Measurements from ENCODE around the gene KCNQ4. TPM values are rescaled to one million over a fixed set of nuclear protein-coding genes. Genes with fewer than 3 reads are reported as not detected.

KCNQ4 gene
- total and polyA plus RNA-seq, 5 donors from 2014 or later: 0.10 to 0.44 (median 0.19) TPM; not detected in 1

DNA sequence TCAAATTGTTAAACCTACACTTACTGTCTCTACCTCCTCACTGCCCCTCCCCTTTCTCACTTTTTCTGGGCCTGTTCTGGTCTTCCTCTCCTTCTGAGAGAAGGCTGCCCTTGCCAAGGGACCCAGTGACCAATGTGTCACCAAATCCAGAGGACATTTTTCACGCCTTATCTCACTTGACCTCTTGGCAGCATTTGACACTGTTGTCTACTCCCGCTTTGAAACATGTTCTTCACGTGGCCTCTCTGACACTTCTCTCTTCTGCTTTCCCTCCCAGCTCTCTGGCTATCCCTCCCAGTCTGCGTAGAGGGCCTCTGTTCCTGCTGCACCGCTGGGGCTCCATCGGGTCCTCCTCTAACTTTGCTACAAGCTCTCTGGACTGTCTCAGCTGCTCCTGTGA is 25.3 kb downstream of the KCNQ4 start:
- DNase-seq: no peak
- Histone ChIP-seq H3K27me3 (ENCODE audit: control insufficient read depth, insufficient read depth, low read length) (no peaks in the 10 kb centered on the region), H3K4me1 (ENCODE audit: control insufficient read depth, insufficient read depth, low read length, poor library complexity, severe bottlenecking) (peaks cover 8% of the 10 kb centered on the region), H3K36me3 (ENCODE audit: control insufficient read depth, insufficient read depth, low read length) (no peaks in the 10 kb centered on the region), H3K9me3 (ENCODE audit: control insufficient read depth in 2 of 2, low read length in 2 of 2) (no peaks in the 10 kb centered on the region), H3K4me3 (ENCODE audit: low read depth, low read length) (no peak overlapping the region), H3K27ac (ENCODE audit: insufficient read depth, low read length, poor library complexity, severe bottlenecking) (no peak overlapping the region)
- H3K36me3 Mint-ChIP-seq: no peaks in the 10 kb centered on the region
- H3K4me1 Mint-ChIP-seq: peaks cover 5 to 23% (median 15%) of the 10 kb centered on the region in 4 donors
- H3K4me3 Mint-ChIP-seq: peak overlapping the region in 1 of 4 donors; percentile 17
- H3K27me3 Mint-ChIP-seq: peaks cover 6% of the 10 kb centered on the region
- ATAC-seq (ENCODE audit: low read depth in 2 of 2): no peak
- peak overlapping the region in 1 of 3 donors; percentile 72 for H3K27ac Mint-ChIP-seq
- H3K9me3 Mint-ChIP-seq: no peaks in the 10 kb centered on the region

DNA sequence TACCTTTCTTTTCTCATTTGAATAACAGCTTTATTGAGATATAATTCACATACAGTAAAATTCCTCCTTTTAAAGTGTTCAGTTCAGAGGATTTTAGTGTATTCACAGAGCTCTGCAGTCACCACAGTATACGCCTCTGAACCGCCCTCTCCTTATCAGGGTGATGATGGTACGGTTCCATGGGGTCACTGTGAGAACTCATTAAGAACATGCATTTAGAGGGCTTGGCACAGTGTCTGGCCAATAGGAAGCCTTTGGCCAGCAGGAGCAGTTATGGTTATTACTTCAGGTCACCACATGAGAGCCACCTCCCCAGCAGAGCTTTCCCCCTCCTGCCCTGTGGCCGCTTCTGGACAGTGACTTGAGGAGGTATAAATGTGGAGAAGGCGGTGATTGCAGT is 27.3 kb downstream of the KCNQ4 start:
- no peak overlapping the region for H3K4me3 ChIP-seq (ENCODE audit: low read depth, low read length)
- DNase-seq (no peak), ATAC-seq (ENCODE audit: low read depth in 2 of 2) (no peak)
- H3K9me3 ChIP-seq (ENCODE audit: control insufficient read depth in 2 of 2, low read length in 2 of 2): no peaks in the 10 kb centered on the region
- Mint-ChIP-seq H3K27ac (no peak overlapping the region), H3K36me3 (no peaks in the 10 kb centered on the region), H3K9me3 (no peaks in the 10 kb centered on the region), H3K27me3 (peaks cover 6% of the 10 kb centered on the region), H3K4me1 (peaks cover 5 to 23% (median 13%) of the 10 kb centered on the region in 4 donors), H3K4me3 (no peak overlapping the region)
- no peak overlapping the region for H3K27ac ChIP-seq (ENCODE audit: insufficient read depth, low read length, poor library complexity, severe bottlenecking)
- H3K27me3 ChIP-seq (ENCODE audit: control insufficient read depth, insufficient read depth, low read length): no peaks in the 10 kb centered on the region
- peaks cover 8% of the 10 kb centered on the region for H3K4me1 ChIP-seq (ENCODE audit: control insufficient read depth, insufficient read depth, low read length, poor library complexity, severe bottlenecking)
- no peaks in the 10 kb centered on the region for H3K36me3 ChIP-seq (ENCODE audit: control insufficient read depth, insufficient read depth, low read length)

- Histone ChIP-seq H3K9me3 (ENCODE audit: control insufficient read depth in 2 of 2, low read length in 2 of 2) (no peaks in the 10 kb centered on the region), H3K27ac (ENCODE audit: insufficient read depth, low read length, poor library complexity, severe bottlenecking) (no peak overlapping the region), H3K27me3 (ENCODE audit: control insufficient read depth, insufficient read depth, low read length) (no peaks in the 10 kb centered on the region), H3K36me3 (ENCODE audit: control insufficient read depth, insufficient read depth, low read length) (no peaks in the 10 kb centered on the region), H3K4me3 (ENCODE audit: low read depth, low read length) (no peak overlapping the region), H3K4me1 (ENCODE audit: control insufficient read depth, insufficient read depth, low read length, poor library complexity, severe bottlenecking) (peaks cover 14% of the 10 kb centered on the region)
- H3K4me1 Mint-ChIP-seq: peaks cover 0 to 24% (median 6%) of the 10 kb centered on the region in 4 donors
- H3K27me3 Mint-ChIP-seq: peaks cover 6% of the 10 kb centered on the region
- DNase-seq (no peak), ATAC-seq (ENCODE audit: low read depth in 2 of 2) (no peak)
- no peaks in the 10 kb centered on the region for H3K9me3 Mint-ChIP-seq
- no peaks in the 10 kb centered on the region for H3K36me3 Mint-ChIP-seq
- H3K4me3 Mint-ChIP-seq: peak overlapping the region in 1 of 4 donors; percentile 76
- H3K27ac Mint-ChIP-seq: peak overlapping the region in 2 of 3 donors; percentile 32 to 38
These were observed 31.8 kb downstream of the KCNQ4 start for GRCh38 chr1:40815420-40815819.

DNA sequence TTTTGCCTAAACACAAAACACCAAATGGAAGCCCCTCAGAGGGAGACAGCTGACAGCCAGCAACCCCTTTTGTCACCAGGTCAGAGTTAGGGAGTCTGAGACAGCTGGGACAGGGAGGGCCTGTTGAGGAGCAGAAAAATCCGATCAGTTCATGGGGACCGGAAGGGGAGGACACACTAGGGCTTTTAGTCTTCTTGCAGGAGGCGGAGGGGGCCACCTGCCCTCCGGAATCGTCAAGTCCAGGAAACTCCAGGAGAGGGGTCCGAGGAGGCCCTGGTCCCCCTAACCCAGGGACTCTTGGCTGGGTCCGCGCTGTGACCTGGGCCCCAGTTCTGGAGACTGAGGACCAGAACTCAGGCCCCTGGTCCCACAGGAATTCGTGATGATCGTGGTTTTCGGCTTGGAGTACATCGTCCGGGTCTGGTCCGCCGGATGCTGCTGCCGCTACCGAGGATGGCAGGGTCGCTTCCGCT is 34.2 kb downstream of the KCNQ4 start:
- ATAC-seq (ENCODE audit: low read depth in 2 of 2): peak in 1 of 2 donors; percentile 49
- Histone ChIP-seq H3K4me3 (ENCODE audit: low read depth, low read length) (peak overlapping the region; percentile 19), H3K27ac (ENCODE audit: insufficient read depth, low read length, poor library complexity, severe bottlenecking) (peak overlapping the region; percentile 66)

DNA sequence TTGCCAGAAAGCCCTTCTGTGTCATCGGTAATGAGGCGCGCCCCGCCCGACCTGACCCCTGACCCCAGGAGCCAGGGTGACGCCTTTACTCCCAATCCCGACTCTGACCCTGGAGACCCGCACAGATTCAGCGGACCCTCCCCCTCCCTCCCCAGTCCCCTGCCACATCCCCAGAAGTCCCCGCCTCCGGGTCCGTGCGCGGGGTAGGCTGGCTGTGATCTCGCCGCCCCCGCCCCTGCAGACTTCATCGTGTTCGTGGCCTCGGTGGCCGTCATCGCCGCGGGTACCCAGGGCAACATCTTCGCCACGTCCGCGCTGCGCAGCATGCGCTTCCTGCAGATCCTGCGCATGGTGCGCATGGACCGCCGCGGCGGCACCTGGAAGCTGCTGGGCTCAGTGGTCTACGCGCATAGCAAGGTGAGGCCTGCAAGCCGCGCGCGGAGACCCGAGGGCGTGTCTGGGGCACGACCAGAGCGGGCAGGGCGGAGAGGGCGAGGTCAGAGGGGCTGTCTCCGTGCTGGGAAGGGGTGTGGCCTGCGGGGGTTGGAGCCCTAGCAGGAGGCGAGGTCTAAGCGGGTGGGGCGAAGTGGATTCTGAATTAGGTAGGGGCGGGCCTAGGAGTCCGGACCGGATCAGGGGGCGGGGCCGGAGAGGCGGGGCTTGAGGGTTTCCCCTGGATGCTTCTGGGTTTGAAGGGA is 34.8 kb downstream of the KCNQ4 start:
- H3K27me3 Mint-ChIP-seq: no peaks in the 10 kb centered on the region
- Histone ChIP-seq H3K27ac (ENCODE audit: insufficient read depth, low read length, poor library complexity, severe bottlenecking) (peak overlapping the region; percentile 66), H3K9me3 (ENCODE audit: control insufficient read depth in 2 of 2, low read length in 2 of 2) (no peaks in the 10 kb centered on the region), H3K4me1 (ENCODE audit: control insufficient read depth, insufficient read depth, low read length, poor library complexity, severe bottlenecking) (peaks cover 14% of the 10 kb centered on the region), H3K4me3 (ENCODE audit: low read depth, low read length) (peak overlapping the region; percentile 19), H3K27me3 (ENCODE audit: control insufficient read depth, insufficient read depth, low read length) (no peaks in the 10 kb centered on the region), H3K36me3 (ENCODE audit: control insufficient read depth, insufficient read depth, low read length) (no peaks in the 10 kb centered on the region)
- no peaks in the 10 kb centered on the region for H3K9me3 Mint-ChIP-seq
- peak overlapping the region; percentile 77 to 92 (median 88) for H3K27ac Mint-ChIP-seq
- no peaks in the 10 kb centered on the region for H3K36me3 Mint-ChIP-seq
- DNase-seq (peak; percentile 87 to 91 (median 87)), ATAC-seq (ENCODE audit: low read depth in 2 of 2) (peak; percentile 92 to 95)
- peaks cover 0 to 20% (median 5%) of the 10 kb centered on the region in 4 donors for H3K4me1 Mint-ChIP-seq
- H3K4me3 Mint-ChIP-seq: peak overlapping the region; percentile 78 to 92 (median 87)

More for the DNA sequence above, 34.2 kb downstream of the KCNQ4 start:
- no peaks in the 10 kb centered on the region for H3K36me3 ChIP-seq (ENCODE audit: control insufficient read depth, insufficient read depth, low read length)
- no peaks in the 10 kb centered on the region for H3K27me3 ChIP-seq (ENCODE audit: control insufficient read depth, insufficient read depth, low read length)
- Mint-ChIP-seq H3K9me3 (no peaks in the 10 kb centered on the region), H3K36me3 (no peaks in the 10 kb centered on the region), H3K4me1 (peaks cover 0 to 20% (median 5%) of the 10 kb centered on the region in 4 donors), H3K4me3 (peak overlapping the region; percentile 78 to 92 (median 87)), H3K27ac (peak overlapping the region; percentile 77 to 92 (median 88)), H3K27me3 (peaks cover 2% of the 10 kb centered on the region)
- peak in 1 of 3 donors; percentile 21 for DNase-seq
- H3K4me1 ChIP-seq (ENCODE audit: control insufficient read depth, insufficient read depth, low read length, poor library complexity, severe bottlenecking): peaks cover 14% of the 10 kb centered on the region
- H3K9me3 ChIP-seq (ENCODE audit: control insufficient read depth in 2 of 2, low read length in 2 of 2): no peaks in the 10 kb centered on the region

DNA sequence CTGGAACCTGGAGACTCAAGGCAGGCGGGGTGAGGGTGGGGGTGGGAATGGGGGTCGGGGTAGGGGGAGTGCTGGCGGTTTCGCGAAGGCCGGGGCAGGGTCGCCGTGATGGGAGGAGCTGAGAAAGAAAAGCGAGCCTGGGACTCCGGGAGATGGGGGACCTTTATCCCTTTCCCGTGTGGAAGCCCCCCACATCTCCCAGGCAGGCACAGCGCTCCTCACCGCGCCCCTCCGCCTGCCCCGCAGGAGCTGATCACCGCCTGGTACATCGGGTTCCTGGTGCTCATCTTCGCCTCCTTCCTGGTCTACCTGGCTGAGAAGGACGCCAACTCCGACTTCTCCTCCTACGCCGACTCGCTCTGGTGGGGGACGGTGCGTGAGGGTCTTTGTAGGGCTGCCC is 35.5 kb downstream of the KCNQ4 start:
- no peaks in the 10 kb centered on the region for H3K36me3 ChIP-seq (ENCODE audit: control insufficient read depth, insufficient read depth, low read length)
- Mint-ChIP-seq H3K4me1 (peaks cover 0 to 20% (median 5%) of the 10 kb centered on the region in 4 donors), H3K27me3 (no peaks in the 10 kb centered on the region), H3K4me3 (peak overlapping the region in 3 of 4 donors; percentile 52 to 78 (median 56)), H3K36me3 (no peaks in the 10 kb centered on the region), H3K9me3 (no peaks in the 10 kb centered on the region), H3K27ac (peak overlapping the region in 2 of 3 donors; percentile 88 to 92)
- H3K27ac ChIP-seq (ENCODE audit: insufficient read depth, low read length, poor library complexity, severe bottlenecking): no peak overlapping the region
- peaks cover 14% of the 10 kb centered on the region for H3K4me1 ChIP-seq (ENCODE audit: control insufficient read depth, insufficient read depth, low read length, poor library complexity, severe bottlenecking)
- DNase-seq (no peak), ATAC-seq (ENCODE audit: low read depth in 2 of 2) (no peak)
- H3K27me3 ChIP-seq (ENCODE audit: control insufficient read depth, insufficient read depth, low read length): no peaks in the 10 kb centered on the region
- H3K4me3 ChIP-seq (ENCODE audit: low read depth, low read length): no peak overlapping the region
- no peaks in the 10 kb centered on the region for H3K9me3 ChIP-seq (ENCODE audit: control insufficient read depth in 2 of 2, low read length in 2 of 2)

DNA sequence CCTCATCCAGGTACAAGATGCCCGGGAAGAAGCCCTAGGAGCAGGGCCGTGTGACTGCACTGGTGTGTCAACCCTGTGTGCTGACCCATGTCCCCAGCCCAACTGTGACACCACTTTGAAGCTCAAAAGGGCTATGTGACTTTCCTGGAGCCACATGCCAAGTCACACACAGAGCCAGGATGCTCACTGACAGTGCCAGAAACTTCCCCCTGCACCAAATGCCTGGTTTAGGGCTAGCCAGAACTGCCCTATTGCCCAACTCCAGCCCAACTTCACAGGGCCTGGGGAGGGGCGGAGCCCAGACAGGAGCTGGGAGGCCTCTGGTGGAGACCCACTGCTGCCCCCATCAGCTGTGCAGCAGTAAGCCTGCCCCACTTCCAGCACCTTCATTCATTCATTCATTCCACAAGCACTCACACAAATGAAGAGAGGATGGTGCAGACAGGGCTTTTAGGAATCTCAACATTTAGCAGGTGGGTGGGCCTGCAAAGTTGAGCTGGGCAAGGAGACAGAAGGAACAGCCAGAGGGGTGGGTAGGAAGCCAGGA is 36.7 kb downstream of the KCNQ4 start:
- no peaks in the 10 kb centered on the region for H3K36me3 Mint-ChIP-seq
- peak overlapping the region in 1 of 4 donors; percentile 54 for H3K4me3 Mint-ChIP-seq
- H3K4me3 ChIP-seq (ENCODE audit: low read depth, low read length): no peak overlapping the region
- H3K4me1 ChIP-seq (ENCODE audit: control insufficient read depth, insufficient read depth, low read length, poor library complexity, severe bottlenecking): peaks cover 14% of the 10 kb centered on the region
- DNase-seq (no peak), ATAC-seq (ENCODE audit: low read depth in 2 of 2) (no peak)
- no peaks in the 10 kb centered on the region for H3K36me3 ChIP-seq (ENCODE audit: control insufficient read depth, insufficient read depth, low read length)
- peaks cover 0 to 25% (median 10%) of the 10 kb centered on the region in 4 donors for H3K4me1 Mint-ChIP-seq
- H3K27me3 Mint-ChIP-seq: no peaks in the 10 kb centered on the region
- no peaks in the 10 kb centered on the region for H3K9me3 ChIP-seq (ENCODE audit: control insufficient read depth in 2 of 2, low read length in 2 of 2)
- H3K27ac ChIP-seq (ENCODE audit: insufficient read depth, low read length, poor library complexity, severe bottlenecking): no peak overlapping the region
- no peaks in the 10 kb centered on the region for H3K9me3 Mint-ChIP-seq
- no peak overlapping the region for H3K27ac Mint-ChIP-seq
- H3K27me3 ChIP-seq (ENCODE audit: control insufficient read depth, insufficient read depth, low read length): no peaks in the 10 kb centered on the region

Data from CD4-positive, CD25-positive, alpha-beta regulatory T cell (primary cell).